SU-DHL-6 (cell line): Measurements from ENCODE around the gene HSF5.

Experiments
- EZH2phosphoT487 ChIP-seq: fragments of 200-600 bp; sonication (generic), shearing (Covaris generic); conservative IDR thresholded peaks from 2 replicates; pipeline ENCODE4 v1.6.1; 2018; ENCODE audit warnings: mild to moderate bottlenecking, antibody characterized with exemption, low read length, moderate library complexity, mixed read lengths
- TF ChIP-seq, protein P1 (sequence below): fragments of 200-600 bp; sonication (generic); IDR thresholded peaks from one replicate; pipeline ENCODE4 v1.5.1; 2017; ENCODE audit warnings: antibody characterized with exemption, mild to moderate bottlenecking, low read length, moderate library complexity; ENCODE audit not compliant: insufficient read depth, poor library complexity, severe bottlenecking

- TF ChIP-seq, protein P1, sequence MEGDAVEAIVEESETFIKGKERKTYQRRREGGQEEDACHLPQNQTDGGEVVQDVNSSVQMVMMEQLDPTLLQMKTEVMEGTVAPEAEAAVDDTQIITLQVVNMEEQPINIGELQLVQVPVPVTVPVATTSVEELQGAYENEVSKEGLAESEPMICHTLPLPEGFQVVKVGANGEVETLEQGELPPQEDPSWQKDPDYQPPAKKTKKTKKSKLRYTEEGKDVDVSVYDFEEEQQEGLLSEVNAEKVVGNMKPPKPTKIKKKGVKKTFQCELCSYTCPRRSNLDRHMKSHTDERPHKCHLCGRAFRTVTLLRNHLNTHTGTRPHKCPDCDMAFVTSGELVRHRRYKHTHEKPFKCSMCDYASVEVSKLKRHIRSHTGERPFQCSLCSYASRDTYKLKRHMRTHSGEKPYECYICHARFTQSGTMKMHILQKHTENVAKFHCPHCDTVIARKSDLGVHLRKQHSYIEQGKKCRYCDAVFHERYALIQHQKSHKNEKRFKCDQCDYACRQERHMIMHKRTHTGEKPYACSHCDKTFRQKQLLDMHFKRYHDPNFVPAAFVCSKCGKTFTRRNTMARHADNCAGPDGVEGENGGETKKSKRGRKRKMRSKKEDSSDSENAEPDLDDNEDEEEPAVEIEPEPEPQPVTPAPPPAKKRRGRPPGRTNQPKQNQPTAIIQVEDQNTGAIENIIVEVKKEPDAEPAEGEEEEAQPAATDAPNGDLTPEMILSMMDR: no peak
- TF ChIP-seq EZH2phosphoT487: no peak
Observed at GRCh38 chr17:58414596-58414997, 73.6 kb downstream of the HSF5 start.
